Smooth muscle cell (in vitro differentiated cells): ENCODE measurements around the gene CBS. TPM values are rescaled to one million over a fixed set of nuclear protein-coding genes. Genes with fewer than 3 reads are reported as not detected.
"Not testable (repeated sequence)": the region's sequence is repeated elsewhere in the genome, so short reads cannot be mapped to it uniquely, and the experiment has no call there.

ENCODE experiments used
- DNase-seq: peaks from one replicate; lab custom pipeline; 2025; ENCODE audit not compliant: unreplicated experiment; lab: John Stamatoyannopoulos, UW
- H2AFZ ChIP-seq: fragments of 200-600 bp; sonication (generic); 2 replicates; pipeline ENCODE4 v1.6.0; 2016; ENCODE audit warnings: antibody characterized with exemption, low read depth, mild to moderate bottlenecking
- H3F3A ChIP-seq: fragments of 200-600 bp; sonication (generic); 2 replicates; pipeline ENCODE4 v1.6.0; 2017; ENCODE audit warnings: antibody characterized with exemption, low read depth
- H3K27ac ChIP-seq: fragments of 200-600 bp; sonication (generic); 2 replicates; pipeline ENCODE4 v1.5.1; 2016; ENCODE audit warnings: low read depth, mild to moderate bottlenecking
- H3K27me3 ChIP-seq: fragments of 200-600 bp; sonication (generic); 2 replicates; pipeline ENCODE4 v1.6.1; 2016; ENCODE audit warnings: low read depth, mild to moderate bottlenecking
- H3K36me3 ChIP-seq: fragments of 200-600 bp; sonication (generic); 2 replicates; pipeline ENCODE4 v1.5.1; 2016; ENCODE audit warnings: low read depth
- H3K4me1 ChIP-seq: fragments of 200-600 bp; sonication (generic); 2 replicates; pipeline ENCODE4 v1.5.1; 2016; ENCODE audit warnings: low read depth
- H3K4me2 ChIP-seq: fragments of 200-600 bp; sonication (generic); 2 replicates; pipeline ENCODE4 v1.6.0; 2016; ENCODE audit warnings: mild to moderate bottlenecking
- H3K4me3 ChIP-seq: fragments of 200-600 bp; sonication (generic); 2 replicates; pipeline ENCODE4 v1.5.1; 2016; ENCODE audit warnings: mild to moderate bottlenecking
- H3K79me2 ChIP-seq: fragments of 200-600 bp; sonication (generic); 2 replicates; pipeline ENCODE4 v1.6.0; 2016; ENCODE audit warnings: low read depth, mild to moderate bottlenecking
- H3K9ac ChIP-seq: fragments of 200-600 bp; sonication (generic); 2 replicates; pipeline ENCODE4 v1.6.0; 2016; ENCODE audit warnings: low read depth
- H3K9me3 ChIP-seq: fragments of 200-600 bp; sonication (generic); replicated peaks from 2 replicates; pipeline ENCODE4 v1.5.1; 2016; ENCODE audit warnings: low read depth
- H4K20me1 ChIP-seq: fragments of 200-600 bp; sonication (generic); 2 replicates; pipeline ENCODE4 v1.6.0; 2016; ENCODE audit warnings: low read depth
- WGBS: methylation state at CpG from one replicate; pipeline ENCODE4 v1.1.7; 2016; ENCODE audit warnings: low lambda C conversion rate; 5-methylcytosine and 5-hydroxymethylcytosine counted together
- polyA plus RNA-seq: library from polyadenylated mRNA; unstranded; fragments of >200 nt; fragmentation: Nextera tagmentation; extraction: Ambion mirVana; gene quantifications from 2 replicates; pipeline ENCODE4 v1.2.1, GENCODE V29; 2016
- total RNA-seq: library from RNA; depleted of rRNA; stranded (reverse); fragments of >200 nt; gene quantifications from 2 replicates; pipeline ENCODE4 v1.2.3, GENCODE V29; 2014

The CBS gene
- total and polyA plus RNA-seq, 2 experiments from 2014 or later = 18.5 to 44.5 TPM

DNA sequence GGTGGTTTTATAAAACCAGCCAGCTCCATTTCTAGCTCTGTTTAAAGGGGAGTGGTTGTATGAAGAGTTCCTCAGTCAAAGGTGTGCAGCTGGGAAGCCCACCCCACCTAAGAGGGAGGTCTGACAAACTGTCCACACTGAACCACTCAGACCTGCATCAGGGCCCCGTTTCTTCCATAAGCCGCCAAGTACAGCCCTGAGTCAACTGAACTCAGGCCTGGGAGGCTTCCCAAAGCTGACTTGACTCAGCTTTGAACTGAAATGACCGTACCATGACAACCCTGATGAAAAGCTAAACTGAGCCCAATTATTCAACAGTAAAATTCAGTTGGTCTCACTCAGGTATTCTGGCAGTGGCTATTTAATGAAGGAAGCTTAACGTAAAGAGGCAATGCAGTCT, 26.6 kb upstream of the CBS start:
- H3K27ac ChIP-seq, H3K27me3 ChIP-seq: not testable (repeated sequence)

DNA sequence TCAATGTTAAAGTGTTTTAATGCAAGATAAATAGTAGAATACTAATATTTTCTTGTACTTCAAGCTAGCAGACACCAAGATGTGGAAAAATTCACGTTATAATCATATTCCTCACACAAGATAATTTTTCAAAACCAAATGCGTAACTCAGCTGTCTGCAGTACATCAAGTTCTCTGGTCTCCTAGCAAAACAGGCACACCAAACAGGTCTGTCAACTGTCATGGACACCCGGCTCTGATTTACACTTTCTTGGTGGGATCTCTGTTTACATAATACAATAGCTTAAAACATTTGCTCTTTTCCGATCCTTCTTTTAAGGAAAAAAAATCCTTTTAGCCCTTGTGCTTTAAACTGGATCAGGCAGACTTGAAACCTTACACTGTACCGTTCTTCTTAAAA, 26.0 kb upstream of the CBS start:
- not testable (repeated sequence) for H3K4me1 ChIP-seq, H3K79me2 ChIP-seq, H3K27me3 ChIP-seq, H3K9ac ChIP-seq, H3K36me3 ChIP-seq, H3K9me3 ChIP-seq, H3K27ac ChIP-seq, H2AFZ ChIP-seq, H3K4me2 ChIP-seq, H3K4me3 ChIP-seq, DNase-seq, H4K20me1 ChIP-seq, H3F3A ChIP-seq
- WGBS = no CpG with 5 or more reads among the region's 5 CpGs

More for the DNA sequence above, 26.6 kb upstream of the CBS start:
- DNase-seq, H3F3A ChIP-seq, H4K20me1 ChIP-seq, H3K4me3 ChIP-seq, H3K9ac ChIP-seq, H3K79me2 ChIP-seq, H3K4me2 ChIP-seq, H3K36me3 ChIP-seq, H2AFZ ChIP-seq, H3K4me1 ChIP-seq, H3K9me3 ChIP-seq: not testable (repeated sequence)
- no CpG with 5 or more reads among the region's 4 CpGs for WGBS

DNA sequence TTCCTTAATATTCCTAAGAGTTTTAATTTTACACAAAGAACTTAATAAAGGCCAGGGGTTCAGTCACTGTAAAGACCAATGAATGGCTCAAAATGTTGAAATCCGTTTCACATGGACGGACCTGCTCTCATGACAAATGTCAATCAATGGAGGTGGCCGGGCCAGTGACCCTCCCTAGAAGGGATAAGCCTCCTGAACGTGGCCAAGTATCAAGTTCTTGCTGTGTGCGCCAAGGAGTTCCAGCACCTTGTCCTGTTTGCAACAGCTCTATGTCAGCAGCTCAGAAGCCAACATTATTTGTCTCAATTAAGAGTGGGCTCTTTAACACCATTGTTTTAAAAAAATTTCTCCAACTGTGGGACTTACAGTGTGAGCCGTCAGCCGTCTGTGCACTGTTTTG, 25.4 kb upstream of the CBS start:
- not testable (repeated sequence) for H3K27me3 ChIP-seq, H3K36me3 ChIP-seq, H3K27ac ChIP-seq, H2AFZ ChIP-seq, H3F3A ChIP-seq, H3K4me3 ChIP-seq, H3K9ac ChIP-seq, H3K79me2 ChIP-seq, DNase-seq, H4K20me1 ChIP-seq, H3K9me3 ChIP-seq, H3K4me2 ChIP-seq, H3K4me1 ChIP-seq
- WGBS = no CpG with 5 or more reads among the region's 7 CpGs

DNA sequence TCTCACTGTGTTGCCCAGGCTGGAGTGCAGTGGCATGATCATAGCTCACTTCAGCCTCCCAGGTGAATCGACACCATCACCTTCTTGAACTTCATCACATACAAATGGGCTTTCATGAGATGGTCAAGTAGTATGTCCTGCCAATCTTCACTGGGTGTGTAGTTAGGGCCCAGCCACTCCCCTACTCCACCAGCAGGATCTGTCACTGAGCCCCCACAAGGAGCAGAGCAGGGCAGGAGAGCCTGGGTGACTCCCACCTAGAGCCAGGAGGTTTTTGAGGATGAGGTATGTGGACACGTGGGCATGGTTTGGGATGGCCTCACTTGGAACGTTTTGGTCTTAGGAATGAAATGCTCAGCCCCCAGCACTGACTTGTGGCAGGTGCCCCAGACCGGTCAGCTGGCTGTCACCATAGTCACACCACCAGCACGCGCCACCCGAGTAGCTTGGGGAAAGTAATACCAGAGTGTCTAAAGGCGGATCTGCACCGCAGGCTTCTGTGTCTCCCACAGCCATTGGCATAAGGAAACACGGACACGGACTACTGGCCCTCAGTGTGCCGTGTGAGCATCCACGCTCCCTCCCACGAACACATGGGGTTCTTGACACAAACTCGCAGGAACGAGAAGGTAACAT, 16.5 kb upstream of the CBS start:
- DNase-seq, H3K27ac ChIP-seq, H4K20me1 ChIP-seq, H2AFZ ChIP-seq, H3K27me3 ChIP-seq, H3K9ac ChIP-seq, H3K9me3 ChIP-seq, H3K36me3 ChIP-seq, H3K4me3 ChIP-seq, H3K4me1 ChIP-seq, H3K4me2 ChIP-seq, H3K79me2 ChIP-seq, H3F3A ChIP-seq: not testable (repeated sequence)
- WGBS = no CpG with 5 or more reads among the region's 16 CpGs

DNA sequence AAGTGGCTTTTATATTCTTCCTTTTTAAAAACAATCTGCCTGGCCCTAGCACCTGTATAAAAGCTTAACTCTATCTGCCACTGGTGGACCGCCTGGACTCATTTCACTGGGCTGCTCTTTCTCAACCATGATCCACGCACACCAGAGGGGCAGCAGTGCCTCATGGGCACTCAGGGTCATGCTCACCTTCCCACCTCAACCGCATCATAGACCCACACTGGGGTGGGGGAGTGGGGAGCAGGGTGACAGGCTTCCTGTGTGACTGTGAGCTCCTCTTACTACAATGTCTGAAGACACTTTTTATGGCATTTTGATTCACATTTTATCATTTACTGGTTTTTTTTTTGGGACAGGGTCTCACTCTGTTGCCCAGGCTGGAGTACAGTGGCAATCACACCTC, 15.3 kb upstream of the CBS start:
- not testable (repeated sequence) for H3K9ac ChIP-seq, H3K36me3 ChIP-seq, H3K4me2 ChIP-seq, H3F3A ChIP-seq, H3K4me3 ChIP-seq, H3K27me3 ChIP-seq, H3K27ac ChIP-seq, H3K9me3 ChIP-seq, H4K20me1 ChIP-seq, H2AFZ ChIP-seq, DNase-seq, H3K79me2 ChIP-seq, H3K4me1 ChIP-seq
- no CpG with 5 or more reads among the region's 3 CpGs for WGBS

DNA sequence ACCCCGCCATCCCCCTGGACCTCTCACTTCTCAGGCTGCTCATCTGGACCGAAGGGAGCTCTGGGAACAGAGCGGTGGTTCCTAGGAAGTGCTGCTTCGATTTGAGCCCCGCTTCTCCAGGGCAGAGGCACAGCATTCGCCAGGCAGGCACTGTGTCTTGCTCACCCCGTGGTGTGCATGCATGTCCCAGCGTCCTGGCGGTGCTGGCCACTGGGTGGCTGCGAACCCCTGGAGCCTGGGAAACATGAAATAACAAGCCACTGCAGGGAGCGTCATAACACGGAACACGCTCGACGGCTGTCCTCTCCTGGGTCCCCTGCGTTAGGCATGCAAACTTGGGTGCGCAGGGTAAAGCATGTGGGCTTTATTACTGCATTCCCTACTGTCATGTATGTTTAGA, 13.8 kb upstream of the CBS start:
- DNase-seq, H3K79me2 ChIP-seq, H3K4me1 ChIP-seq, H3K9ac ChIP-seq, H3K4me2 ChIP-seq, H3K27ac ChIP-seq, H3K4me3 ChIP-seq, H3K36me3 ChIP-seq, H4K20me1 ChIP-seq, H2AFZ ChIP-seq, H3K9me3 ChIP-seq, H3F3A ChIP-seq, H3K27me3 ChIP-seq: not testable (repeated sequence)
- no CpG with 5 or more reads among the region's 17 CpGs for WGBS

DNA sequence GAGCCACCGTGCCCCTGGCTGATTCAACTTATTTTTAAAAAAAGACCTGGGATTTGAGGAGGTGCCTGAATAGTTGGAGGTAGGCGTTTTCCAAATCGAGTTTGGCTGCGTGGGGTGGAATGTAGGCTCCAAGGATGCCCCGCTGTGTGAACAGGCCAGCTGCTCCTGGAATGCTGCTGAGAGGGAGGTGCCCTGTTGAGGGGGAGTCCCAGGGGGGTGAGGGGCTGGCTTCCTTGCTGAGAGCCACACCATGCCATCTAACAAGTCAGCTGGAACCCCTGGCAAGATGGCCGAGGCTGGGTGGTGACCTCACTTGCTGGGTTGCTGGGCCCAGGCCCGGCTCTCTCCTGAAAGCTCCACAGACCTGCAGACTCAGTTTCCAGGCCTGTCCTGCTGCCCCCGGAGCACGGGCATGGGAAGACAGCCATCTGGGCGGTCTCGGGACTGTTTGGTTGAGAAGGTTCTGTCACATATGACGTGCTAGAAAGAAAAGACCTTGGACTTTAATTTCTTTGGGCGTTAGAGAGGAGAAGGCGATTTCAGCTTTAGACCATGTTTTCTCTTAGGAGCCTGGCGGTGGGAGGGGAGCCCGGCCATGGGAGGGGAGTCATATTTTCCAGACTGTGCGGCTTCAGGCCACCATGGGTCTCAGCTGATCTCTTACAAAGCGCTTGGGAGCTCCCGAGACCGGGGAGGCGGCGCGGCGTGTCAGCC, 7.1 kb upstream of the CBS start:
- not testable (repeated sequence) for H3K9ac ChIP-seq, H3K4me1 ChIP-seq, H3K4me3 ChIP-seq, H2AFZ ChIP-seq, H4K20me1 ChIP-seq, H3K79me2 ChIP-seq, H3K9me3 ChIP-seq, H3F3A ChIP-seq, DNase-seq, H3K36me3 ChIP-seq, H3K4me2 ChIP-seq, H3K27ac ChIP-seq, H3K27me3 ChIP-seq
- WGBS = no CpG with 5 or more reads among the region's 24 CpGs

DNA sequence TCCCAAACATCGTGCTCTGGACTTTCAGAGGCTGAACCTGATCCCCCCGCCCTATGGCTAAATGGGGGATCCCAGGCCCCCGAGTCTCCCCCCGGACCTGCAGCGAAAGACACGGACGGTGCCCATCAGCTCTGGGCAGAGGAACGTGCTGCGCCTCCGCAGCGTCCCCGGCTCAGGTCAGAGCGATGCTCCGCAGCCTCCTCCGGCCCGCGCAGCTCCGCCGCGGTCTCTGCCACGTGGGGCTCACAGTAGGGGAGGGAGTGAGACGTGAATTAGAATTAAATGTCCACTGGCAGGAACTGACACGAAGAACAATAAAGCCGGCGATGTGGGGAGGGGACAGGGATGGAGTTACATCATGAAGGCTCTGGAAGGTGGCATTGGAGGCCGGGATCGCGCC, 1.0 kb upstream of the CBS start:
- H3K4me3 ChIP-seq, H4K20me1 ChIP-seq, H3K36me3 ChIP-seq, H3K4me1 ChIP-seq, H3K9ac ChIP-seq, H3K9me3 ChIP-seq, H2AFZ ChIP-seq, H3F3A ChIP-seq, DNase-seq, H3K79me2 ChIP-seq, H3K4me2 ChIP-seq, H3K27me3 ChIP-seq, H3K27ac ChIP-seq: not testable (repeated sequence)
- no CpG with 5 or more reads among the region's 28 CpGs for WGBS
